ENCODE results near the gene SEMA3A.
"Not testable (repeated sequence)": the region's sequence is repeated elsewhere in the genome, so short reads cannot be mapped to it uniquely, and the experiment has no call there.

Gene SEMA3A

GRCh38 chr7:84057576-84057975, 137.0 kb downstream of the SEMA3A start:
- no peak for DNase-seq

GRCh38 chr7:84055904-84056605, 138.5 kb downstream of the SEMA3A start:
- DNase-seq = no peak

- not testable (repeated sequence) for DNase-seq
Observed at GRCh38 chr7:84055199-84055598, 139.4 kb downstream of the SEMA3A start.

GRCh38 chr7:84049071-84049836, 145.3 kb downstream of the SEMA3A start:
- no peak for DNase-seq

- DNase-seq = no peak
Observed at GRCh38 chr7:84047085-84047484, 147.5 kb downstream of the SEMA3A start.

GRCh38 chr7:84044834-84045233, 149.8 kb downstream of the SEMA3A start:
- DNase-seq = no peak

- no peak for DNase-seq
Observed at GRCh38 chr7:84043661-84044191, 150.9 kb downstream of the SEMA3A start.

- no peak for DNase-seq
Observed at GRCh38 chr7:84042110-84042539, 152.5 kb downstream of the SEMA3A start.

- DNase-seq = no peak
Observed at GRCh38 chr7:84041649-84042048, 152.9 kb downstream of the SEMA3A start.

- DNase-seq = no peak
Observed at GRCh38 chr7:84040355-84040754, 154.2 kb downstream of the SEMA3A start.

- DNase-seq = no peak
Observed at GRCh38 chr7:84039432-84039831, 155.2 kb downstream of the SEMA3A start.

- DNase-seq = no peak
Observed at GRCh38 chr7:84027678-84028077, 166.9 kb downstream of the SEMA3A start.

GRCh38 chr7:84025332-84025927, 169.2 kb downstream of the SEMA3A start:
- DNase-seq = no peak

GRCh38 chr7:84022684-84023308, 171.8 kb downstream of the SEMA3A start:
- DNase-seq = no peak

- DNase-seq = no peak
Observed at GRCh38 chr7:84022009-84022408, 172.6 kb downstream of the SEMA3A start.

- no peak for DNase-seq
Observed at GRCh38 chr7:84021292-84021908, 173.2 kb downstream of the SEMA3A start.

GRCh38 chr7:84017651-84018050, 176.9 kb downstream of the SEMA3A start:
- DNase-seq = no peak

GRCh38 chr7:84013616-84014240, 180.9 kb downstream of the SEMA3A start:
- no peak for DNase-seq

GRCh38 chr7:84009782-84010181, 184.8 kb downstream of the SEMA3A start:
- DNase-seq = no peak

GRCh38 chr7:84009051-84009450, 185.5 kb downstream of the SEMA3A start:
- no peak for DNase-seq

GRCh38 chr7:84003191-84003590, 191.4 kb downstream of the SEMA3A start:
- no peak for DNase-seq

GRCh38 chr7:84002348-84002747, 192.2 kb downstream of the SEMA3A start:
- no peak for DNase-seq
